ENCODE results near the gene SLC37A3. TPM values are rescaled to one million over a fixed set of nuclear protein-coding genes. Genes with fewer than 3 reads are reported as not detected.

Gene SLC37A3
- total and polyA plus RNA-seq, 2 donors from 2014 or later, result 19.5 to 50.3 TPM

GRCh38 chr7:140384894-140385545, 13.3 kb downstream of the SLC37A3 start:
- Histone ChIP-seq H3K9me3 (ENCODE audit: control insufficient read depth in 2 of 3, insufficient read depth in 1 of 3, low read length in 3 of 3) (no peaks in the 10 kb centered on the region), H3K4me1 (ENCODE audit: control insufficient read depth in 2 of 3, insufficient read depth in 2 of 3, low read depth in 1 of 3, low read length in 3 of 3) (peaks cover 0 to 2% (median 0%) of the 10 kb centered on the region in 3 donors), H3K36me3 (ENCODE audit: control insufficient read depth in 2 of 3, insufficient read depth in 3 of 3, low read length in 3 of 3) (peaks cover 1 to 4% (median 2%) of the 10 kb centered on the region in 3 donors), H3K27ac (ENCODE audit: low read depth in 2 of 2, low read length in 2 of 2) (no peak overlapping the region), H3K27me3 (ENCODE audit: control insufficient read depth, insufficient read depth, low read length) (no peaks in the 10 kb centered on the region), H3K4me3 (ENCODE audit: low read length in 3 of 3) (no peak overlapping the region), H3K9ac (ENCODE audit: low read length in 3 of 3) (no peak overlapping the region)
- no peak for FAIRE-seq
- DNase-seq, result no peak
- intact Hi-C loops (cut with DNase I), result no loop called here
- no peak for TF ChIP-seq CTCF (IDR thresholded peaks at IDR 0.05; ENCODE audit: borderline replicate concordance, extremely low read depth, insufficient read depth)

- Histone ChIP-seq H3K27me3 (ENCODE audit: control insufficient read depth, insufficient read depth, low read length) (no peaks in the 10 kb centered on the region), H3K4me1 (ENCODE audit: control insufficient read depth in 2 of 3, insufficient read depth in 2 of 3, low read depth in 1 of 3, low read length in 3 of 3) (peaks cover 0 to 2% (median 0%) of the 10 kb centered on the region in 3 donors), H3K9me3 (ENCODE audit: control insufficient read depth in 2 of 3, insufficient read depth in 1 of 3, low read length in 3 of 3) (no peaks in the 10 kb centered on the region), H3K27ac (ENCODE audit: low read depth in 2 of 2, low read length in 2 of 2) (no peak overlapping the region), H3K36me3 (ENCODE audit: control insufficient read depth in 2 of 3, insufficient read depth in 3 of 3, low read length in 3 of 3) (peaks cover 2 to 4% (median 3%) of the 10 kb centered on the region in 3 donors), H3K9ac (ENCODE audit: low read length in 3 of 3) (no peak overlapping the region), H3K4me3 (ENCODE audit: low read length in 3 of 3) (no peak overlapping the region)
- no peak for TF ChIP-seq CTCF (IDR thresholded peaks at IDR 0.05; ENCODE audit: borderline replicate concordance, extremely low read depth, insufficient read depth)
- DNase-seq, result no peak
- intact Hi-C loops (cut with DNase I), result no loop called here
- FAIRE-seq, result no peak
These were observed 14.2 kb downstream of the SLC37A3 start for GRCh38 chr7:140383954-140384713.

GRCh38 chr7:140375892-140376730, 22.2 kb downstream of the SLC37A3 start:
- intact Hi-C loops (cut with DNase I), result no loop called here
- no peaks in the 10 kb centered on the region for H3K9me3 ChIP-seq (ENCODE audit: control insufficient read depth in 2 of 3, insufficient read depth in 1 of 3, low read length in 3 of 3)
- H3K4me3 ChIP-seq (ENCODE audit: low read length in 3 of 3), result no peak overlapping the region
- H3K27ac ChIP-seq (ENCODE audit: low read depth in 2 of 2, low read length in 2 of 2), result no peak overlapping the region
- no peak overlapping the region for H3K9ac ChIP-seq (ENCODE audit: low read length in 3 of 3)
- FAIRE-seq (no peak), DNase-seq (no peak)
- peaks cover 3 to 6% (median 3%) of the 10 kb centered on the region in 3 donors for H3K36me3 ChIP-seq (ENCODE audit: control insufficient read depth in 2 of 3, insufficient read depth in 3 of 3, low read length in 3 of 3)
- no peaks in the 10 kb centered on the region for H3K4me1 ChIP-seq (ENCODE audit: control insufficient read depth in 2 of 3, insufficient read depth in 2 of 3, low read depth in 1 of 3, low read length in 3 of 3)
- no peaks in the 10 kb centered on the region for H3K27me3 ChIP-seq (ENCODE audit: control insufficient read depth, insufficient read depth, low read length)
- TF ChIP-seq CTCF (IDR thresholded peaks at IDR 0.05; ENCODE audit: borderline replicate concordance, extremely low read depth, insufficient read depth), result no peak
